Measurements from ENCODE around the gene VPS8. TPM values are rescaled to one million over a fixed set of nuclear protein-coding genes. Genes with fewer than 3 reads are reported as not detected.

The VPS8 gene
- total and polyA plus RNA-seq, 2 of the 13 experiments (the other 11 are each of a cell fraction or from before 2014, with no cell fraction given) = 14.2 to 35.1 TPM

DNA sequence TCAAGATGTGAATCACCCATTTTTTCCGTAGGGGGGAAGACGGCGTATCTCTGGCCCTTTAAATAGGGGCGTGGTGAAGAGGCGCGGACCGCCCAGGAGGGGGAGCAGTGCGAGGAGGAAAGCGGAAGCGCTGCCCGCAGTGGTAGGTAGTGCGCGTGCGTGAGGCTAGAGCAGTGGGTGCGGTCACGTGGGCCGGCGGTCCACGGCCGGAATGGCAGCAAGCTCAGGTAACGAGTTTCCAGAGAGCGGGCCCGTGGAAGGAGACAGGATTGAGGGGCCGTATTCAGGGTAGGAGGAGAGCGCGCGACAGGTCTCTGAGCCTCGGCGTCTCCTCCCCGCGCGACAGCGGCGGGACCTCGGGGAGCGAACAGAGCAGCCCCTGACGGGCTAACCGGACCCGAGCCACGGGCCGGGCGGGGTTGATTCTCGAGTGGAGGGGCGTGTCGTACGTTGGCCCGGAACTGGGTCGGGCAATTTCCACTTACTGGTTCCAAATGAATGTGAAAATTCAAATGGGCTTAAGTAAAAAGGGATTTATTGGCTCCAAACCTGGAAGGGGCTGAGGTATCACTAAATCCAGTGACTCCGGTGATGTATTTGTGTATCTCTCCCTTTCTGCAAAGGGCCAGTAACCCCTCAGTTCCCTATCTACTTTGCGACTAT, at the start of gene VPS8 (continued):
- TF ChIP-seq ZNF121 (CRISPR knock-in tag; IDR thresholded peaks at IDR 0.05) (no peak), TFE3 (CRISPR knock-in tag; IDR thresholded peaks at IDR 0.05) (peak; percentile 83), ZNF232 (CRISPR knock-in tag; IDR thresholded peaks at IDR 0.05; ENCODE audit: borderline replicate concordance) (no peak), ZFY (CRISPR knock-in tag; IDR thresholded peaks at IDR 0.05) (peak; percentile 80), FUBP1 (CRISPR knock-in tag; IDR thresholded peaks at IDR 0.05; ENCODE audit: borderline replicate concordance) (no peak), SCMH1 (CRISPR knock-in tag; IDR thresholded peaks at IDR 0.05; ENCODE audit: borderline replicate concordance) (no peak), DMAP1 (CRISPR knock-in tag; IDR thresholded peaks at IDR 0.05) (peak; percentile 45; the same call in 1 of the 2 replicates), ZNF749 (CRISPR knock-in tag; IDR thresholded peaks at IDR 0.05; ENCODE audit: borderline replicate concordance) (no peak; the same call in 1 of the 2 replicates), NFAT5 (CRISPR knock-in tag; IDR thresholded peaks at IDR 0.05) (0 out of 2 replicates have a peak, but pooled peaks have one; percentile 23), MED1 (CRISPR knock-in tag; IDR thresholded peaks at IDR 0.05) (peak; percentile 41; the same call in 1 of the 2 replicates), ZNF784 (CRISPR knock-in tag; IDR thresholded peaks at IDR 0.05; ENCODE audit: borderline replicate concordance) (no peak), ZNF383 (CRISPR knock-in tag; IDR thresholded peaks at IDR 0.05; ENCODE audit: borderline replicate concordance) (no peak), HOXA5 (CRISPR knock-in tag; IDR thresholded peaks at IDR 0.05) (peak; percentile 59; the same call in 1 of the 2 replicates)
- TF ChIP-seq, protein P1, sequence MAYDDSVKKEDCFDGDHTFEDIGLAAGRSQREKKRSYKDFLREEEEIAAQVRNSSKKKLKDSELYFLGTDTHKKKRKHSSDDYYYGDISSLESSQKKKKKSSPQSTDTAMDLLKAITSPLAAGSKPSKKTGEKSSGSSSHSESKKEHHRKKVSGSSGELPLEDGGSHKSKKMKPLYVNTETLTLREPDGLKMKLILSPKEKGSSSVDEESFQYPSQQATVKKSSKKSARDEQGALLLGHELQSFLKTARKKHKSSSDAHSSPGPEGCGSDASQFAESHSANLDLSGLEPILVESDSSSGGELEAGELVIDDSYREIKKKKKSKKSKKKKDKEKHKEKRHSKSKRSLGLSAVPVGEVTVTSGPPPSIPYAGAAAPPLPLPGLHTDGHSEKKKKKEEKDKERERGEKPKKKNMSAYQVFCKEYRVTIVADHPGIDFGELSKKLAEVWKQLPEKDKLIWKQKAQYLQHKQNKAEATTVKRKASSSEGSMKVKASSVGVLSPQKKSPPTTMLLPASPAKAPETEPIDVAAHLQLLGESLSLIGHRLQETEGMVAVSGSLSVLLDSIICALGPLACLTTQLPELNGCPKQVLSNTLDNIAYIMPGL (CRISPR knock-in tag; IDR thresholded peaks at IDR 0.05; ENCODE audit: borderline replicate concordance in 1 of 2, low read depth in 1 of 2) = peak in 1 of 2 experiments; percentile 71; a peak in 3 of 4 replicates
- TF ChIP-seq, protein P2, sequence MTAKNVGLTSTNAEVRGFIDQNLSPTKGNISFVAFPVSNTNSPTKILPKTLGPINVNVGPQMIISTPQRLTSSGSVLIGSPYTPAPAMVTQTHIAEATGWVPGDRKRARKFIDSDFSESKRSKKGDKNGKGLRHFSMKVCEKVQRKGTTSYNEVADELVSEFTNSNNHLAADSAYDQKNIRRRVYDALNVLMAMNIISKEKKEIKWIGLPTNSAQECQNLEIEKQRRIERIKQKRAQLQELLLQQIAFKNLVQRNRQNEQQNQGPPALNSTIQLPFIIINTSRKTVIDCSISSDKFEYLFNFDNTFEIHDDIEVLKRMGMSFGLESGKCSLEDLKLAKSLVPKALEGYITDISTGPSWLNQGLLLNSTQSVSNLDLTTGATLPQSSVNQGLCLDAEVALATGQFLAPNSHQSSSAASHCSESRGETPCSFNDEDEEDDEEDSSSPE (CRISPR knock-in tag; IDR thresholded peaks at IDR 0.05) = no peak

Data from HepG2 (cell line).